OCI-LY7 (cell line): Measurements from ENCODE around the gene KIF20A. TPM values are rescaled to one million over a fixed set of nuclear protein-coding genes. Genes with fewer than 3 reads are reported as not detected.
"Not testable (repeated sequence)": the region's sequence is repeated elsewhere in the genome, so short reads cannot be mapped to it uniquely, and the experiment has no call there.

ENCODE experiments used
- BruUV-seq: library from RNA; stranded (reverse); fragments of 400-500 nt; replicated peaks from 2 replicates; lab custom pipeline; 2021; lab: Mats Ljungman, UMichigan
- CTCF ChIA-PET: fragments of 300-600 bp; sonication (Branson Sonifier 250); formaldehyde crosslinking; loops from one replicate; lab custom pipeline; 2022; ENCODE audit warnings: antibody characterized with exemption; ENCODE audit not compliant: unreplicated experiment; lab: Charles Lee
- POLR2A ChIA-PET: fragments of 300-600 bp; sonication (Branson Sonifier 250); formaldehyde crosslinking; loops from one replicate; lab custom pipeline; 2022; ENCODE audit warnings: antibody characterized with exemption; lab: Charles Lee
- DNase-seq: peaks from one replicate; pipeline ENCODE4 v3.0.0-alpha.2; 2015; ENCODE audit warnings: low spot score
- H2AFZ ChIP-seq: fragments of 200-600 bp; sonication (generic), shearing (Covaris generic); 2 replicates; pipeline ENCODE4 v1.6.1; 2014; ENCODE audit warnings: mild to moderate bottlenecking, antibody characterized with exemption, low read length, moderate library complexity
- H3K27ac ChIP-seq: fragments of 200-600 bp; sonication (generic); 2 replicates; pipeline ENCODE4 v1.5.1; 2014; ENCODE audit warnings: mixed run types, low read depth, mild to moderate bottlenecking, moderate library complexity, low read length, inconsistent platforms; ENCODE audit not compliant: poor library complexity, severe bottlenecking
- H3K36me3 ChIP-seq: fragments of 200-600 bp; sonication (generic); 2 replicates; pipeline ENCODE4 v1.6.1; 2014; ENCODE audit warnings: mild to moderate bottlenecking, antibody characterized with exemption, low read length, moderate library complexity, mixed read lengths; ENCODE audit not compliant: insufficient read depth
- H3K4me1 ChIP-seq: fragments of 200-600 bp; sonication (generic); 2 replicates; pipeline ENCODE4 v1.5.1; 2014; ENCODE audit warnings: mild to moderate bottlenecking, low read length; ENCODE audit not compliant: insufficient read depth, poor library complexity, severe bottlenecking
- H3K4me2 ChIP-seq: fragments of 200-600 bp; sonication (generic); 2 replicates; pipeline ENCODE4 v1.6.1; 2014; ENCODE audit warnings: mild to moderate bottlenecking, low read length
- H3K4me3 ChIP-seq: fragments of 200-600 bp; sonication (generic); 2 replicates; pipeline ENCODE4 v1.5.1; 2014; ENCODE audit warnings: mild to moderate bottlenecking, low read depth, low read length; ENCODE audit not compliant: poor library complexity, severe bottlenecking
- H3K79me2 ChIP-seq: fragments of 200-600 bp; sonication (generic); 2 replicates; pipeline ENCODE4 v1.6.1; 2016; ENCODE audit warnings: low read depth, mild to moderate bottlenecking, low read length, moderate library complexity, mixed read lengths; ENCODE audit not compliant: insufficient read depth
- H3K9me2 ChIP-seq: fragments of 200-600 bp; sonication (generic); 2 replicates; pipeline ENCODE4 v1.6.1; 2016; ENCODE audit warnings: mild to moderate bottlenecking, low read length, mixed read lengths; ENCODE audit not compliant: insufficient read depth
- H3K9me3 ChIP-seq: fragments of 200-600 bp; sonication (generic); 2 replicates; pipeline ENCODE4 v1.6.1; 2014; ENCODE audit warnings: mild to moderate bottlenecking, mixed run types, low read length, mixed read lengths
- H4K20me1 ChIP-seq: fragments of 200-600 bp; sonication (generic); 2 replicates; pipeline ENCODE4 v1.6.1; 2014; ENCODE audit warnings: mild to moderate bottlenecking, antibody characterized with exemption, low read length, moderate library complexity, mixed read lengths; ENCODE audit not compliant: insufficient read depth
- CTCF ChIP-seq: fragments of 200-600 bp; sonication (generic); conservative IDR thresholded peaks from 2 replicates; pipeline ENCODE4 v1.5.1; 2014; ENCODE audit warnings: mild to moderate bottlenecking, antibody characterized with exemption, low read length, moderate library complexity, mixed read lengths
- EZH2phosphoT487 ChIP-seq: fragments of 200-600 bp; sonication (generic); IDR thresholded peaks from 2 replicates; pipeline ENCODE4 v1.6.1; 2018; ENCODE audit warnings: low read depth, borderline replicate concordance, mild to moderate bottlenecking, mixed run types, antibody characterized with exemption, low read length, moderate library complexity, mixed read lengths
- intact Hi-C: fragments of 100-400 bp; cut with micrococcal nuclease; formaldehyde crosslinking; loops from one replicate; pipeline ENCODE4 v1.10.0; 2022; ENCODE audit not compliant: unreplicated experiment
- total RNA-seq, 2 experiments: library from RNA; depleted of rRNA in 1 of 2; stranded (reverse); fragments of >200 nt in 1 of 2; shearing (Covaris generic) in 1 of 2; gene quantifications; 2 replicates each; pipeline ENCODE4 v1.2.3, GENCODE V29; 2014 to 2022

Gene KIF20A
- total RNA-seq, 2 experiments from 2014 or later: 63.1 to 65.1 TPM

- Histone ChIP-seq H3K9me2 (no peaks in the 10 kb centered on the region), H3K4me3 (no peak overlapping the region), H4K20me1 (no peaks in the 10 kb centered on the region), H3K4me2 (no peak overlapping the region), H3K27ac (no peak overlapping the region), H3K79me2 (no peaks in the 10 kb centered on the region), H3K9me3 (no peaks in the 10 kb centered on the region), H2AFZ (no peak overlapping the region), H3K4me1 (no peaks in the 10 kb centered on the region), H3K36me3 (no peaks in the 10 kb centered on the region)
- POLR2A ChIA-PET: interaction anchor here (0.6 to 1.0 kb wide), 3 partner anchors 11 to 155 kb away, joined by 3 to 4 read pairs (median 3); no protein-coding TSS in a partner anchor
- BruUV-seq: no TSS peak
- no peak for DNase-seq
- CTCF ChIA-PET: no interaction called here
- TF ChIP-seq EZH2phosphoT487: no peak
- no peak for TF ChIP-seq CTCF
- intact Hi-C loops: no loop called here
These were observed 38.6 kb upstream of the KIF20A start for GRCh38 chr5:138140268-138140667.

- no TSS peak for BruUV-seq
- TF ChIP-seq EZH2phosphoT487: no peak
- no peak for TF ChIP-seq CTCF
- no peaks in the 10 kb centered on the region for H3K9me3 ChIP-seq
- no peak for DNase-seq
- no peak overlapping the region for H3K27ac ChIP-seq
- no peaks in the 10 kb centered on the region for H3K9me2 ChIP-seq
- no peaks in the 10 kb centered on the region for H3K79me2 ChIP-seq
- no peak overlapping the region for H3K4me2 ChIP-seq
- H3K4me3 ChIP-seq: no peak overlapping the region
- intact Hi-C loops: no loop called here
- no peaks in the 10 kb centered on the region for H3K4me1 ChIP-seq
- no peaks in the 10 kb centered on the region for H4K20me1 ChIP-seq
- H2AFZ ChIP-seq: no peak overlapping the region
- ChIA-PET POLR2A (interaction anchor here (0.6 to 0.7 kb wide), 2 partner anchors 24 to 43 kb away, joined by 3 to 5 read pairs; no protein-coding TSS in a partner anchor), CTCF (no interaction called here)
- no peaks in the 10 kb centered on the region for H3K36me3 ChIP-seq
These were observed 37.2 kb upstream of the KIF20A start for GRCh38 chr5:138141734-138142133.

GRCh38 chr5:138143578-138143977, 35.3 kb upstream of the KIF20A start:
- H3K9me2 ChIP-seq, BruUV-seq, H3K4me1 ChIP-seq, H3K4me2 ChIP-seq, H2AFZ ChIP-seq, DNase-seq, CTCF ChIA-PET, H3K79me2 ChIP-seq, POLR2A ChIA-PET, H4K20me1 ChIP-seq, H3K9me3 ChIP-seq, H3K4me3 ChIP-seq, intact Hi-C loops, H3K27ac ChIP-seq, H3K36me3 ChIP-seq: not testable (repeated sequence)
